ENCODE results near the gene SPECC1L. TPM values are rescaled to one million over a fixed set of nuclear protein-coding genes. Genes with fewer than 3 reads are reported as not detected.
"Not testable (repeated sequence)": the region's sequence is repeated elsewhere in the genome, so short reads cannot be mapped to it uniquely, and the experiment has no call there.

The SPECC1L gene
- total RNA-seq, 2 donors from 2014 or later, result 70.0 to 114 TPM

DNA sequence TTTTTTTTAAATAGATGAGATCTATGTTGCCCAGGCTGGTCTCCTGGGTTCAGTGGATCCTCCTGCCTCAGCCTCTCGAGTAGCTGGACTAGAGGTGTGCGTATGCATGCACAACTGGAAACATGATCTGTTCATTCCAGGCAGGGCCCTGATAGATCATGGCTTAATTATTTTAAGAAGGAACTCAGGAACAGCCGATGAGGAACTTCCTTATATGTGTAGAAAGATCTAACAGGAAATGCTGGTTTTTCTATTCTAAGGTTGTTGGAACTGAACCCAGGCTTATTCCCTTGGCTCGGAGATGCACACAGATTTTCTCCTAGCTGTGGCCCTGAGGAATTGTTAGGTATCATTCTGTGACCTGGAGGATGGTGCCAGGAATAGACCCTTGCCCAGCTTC is 32.4 kb downstream of the SPECC1L start:
- Mint-ChIP-seq H3K27me3 (no peaks in the 10 kb centered on the region), H3K9me3 (no peaks in the 10 kb centered on the region), H3K4me3 (no peak overlapping the region), H3K4me1 (ENCODE audit: low read depth in 2 of 2) (peaks cover 48 to 49% of the 10 kb centered on the region in 2 donors), H3K36me3 (peaks cover 13% of the 10 kb centered on the region), H3K27ac (no peak overlapping the region)
- DNase-seq (ENCODE audit: low spot score) (no peak), ATAC-seq (no peak)

DNA sequence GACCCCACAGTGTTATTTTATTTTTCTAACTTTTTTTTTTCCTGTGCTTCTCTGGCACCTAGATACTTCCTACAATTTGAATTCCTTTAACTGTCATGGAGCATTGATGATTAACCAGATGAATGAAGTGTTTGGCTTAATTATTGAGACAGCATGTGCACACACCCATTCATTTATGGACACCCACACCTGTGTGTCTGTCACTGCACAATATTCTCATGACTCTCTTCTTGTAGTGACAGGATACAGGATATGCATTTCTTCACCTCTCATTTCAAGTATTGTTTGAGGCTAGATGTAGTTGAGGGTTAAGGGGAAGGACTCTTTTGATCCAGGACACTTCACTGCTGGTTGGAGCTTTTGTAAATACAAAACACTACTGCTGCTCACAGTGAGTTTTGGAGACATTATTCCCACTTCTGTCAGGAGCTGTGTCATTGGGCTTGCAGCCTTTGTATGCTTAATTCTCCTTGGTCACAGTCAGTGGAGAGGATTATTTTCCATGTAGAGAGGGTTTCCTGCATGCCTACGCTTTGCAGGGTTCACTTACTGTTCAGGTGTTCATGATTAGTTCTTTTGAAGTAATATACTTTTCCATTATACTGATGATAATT is 33.5 kb downstream of the SPECC1L start:
- peak in 1 of 2 donors; percentile 53 for ATAC-seq
- Mint-ChIP-seq H3K27me3 (no peaks in the 10 kb centered on the region), H3K4me3 (no peak overlapping the region), H3K4me1 (ENCODE audit: low read depth in 2 of 2) (peaks cover 41 to 44% of the 10 kb centered on the region in 2 donors), H3K36me3 (peaks cover 13% of the 10 kb centered on the region), H3K27ac (no peak overlapping the region), H3K9me3 (no peaks in the 10 kb centered on the region)
- DNase-seq (ENCODE audit: low spot score), result no peak

- H3K4me1 Mint-ChIP-seq (ENCODE audit: low read depth in 2 of 2), result peaks cover 37 to 40% of the 10 kb centered on the region in 2 donors
- ATAC-seq (peak; percentile 48 to 52), DNase-seq (ENCODE audit: low spot score) (no peak)
- no peaks in the 10 kb centered on the region for H3K9me3 Mint-ChIP-seq
- H3K27me3 Mint-ChIP-seq, result no peaks in the 10 kb centered on the region
- peak overlapping the region; percentile 14 to 39 for H3K27ac Mint-ChIP-seq
- peak overlapping the region; percentile 5 for H3K4me3 Mint-ChIP-seq
- peaks cover 13% of the 10 kb centered on the region for H3K36me3 Mint-ChIP-seq
Measured at GRCh38 chr22:24305260-24305692, 34.6 kb downstream of the SPECC1L start.

- peaks cover 15 to 18% of the 10 kb centered on the region in 2 donors for H3K4me1 Mint-ChIP-seq (ENCODE audit: low read depth in 2 of 2)
- no peaks in the 10 kb centered on the region for H3K9me3 Mint-ChIP-seq
- ATAC-seq (no peak), DNase-seq (ENCODE audit: low spot score) (no peak)
- H3K27me3 Mint-ChIP-seq, result no peaks in the 10 kb centered on the region
- H3K4me3 Mint-ChIP-seq, result no peak overlapping the region
- no peak overlapping the region for H3K27ac Mint-ChIP-seq
- H3K36me3 Mint-ChIP-seq, result peaks cover 17% of the 10 kb centered on the region
Measured at GRCh38 chr22:24310969-24311368, 40.3 kb downstream of the SPECC1L start.

- no peak for ATAC-seq
- no peak for DNase-seq (ENCODE audit: low spot score)
- H3K27ac Mint-ChIP-seq, result no peak overlapping the region
- peaks cover 11% of the 10 kb centered on the region for H3K36me3 Mint-ChIP-seq
- no peaks in the 10 kb centered on the region for H3K27me3 Mint-ChIP-seq
- no peaks in the 10 kb centered on the region for H3K9me3 Mint-ChIP-seq
- peaks cover 10 to 12% of the 10 kb centered on the region in 2 donors for H3K4me1 Mint-ChIP-seq (ENCODE audit: low read depth in 2 of 2)
- no peak overlapping the region for H3K4me3 Mint-ChIP-seq
Measured at GRCh38 chr22:24315367-24315966, 44.8 kb downstream of the SPECC1L start.

DNA sequence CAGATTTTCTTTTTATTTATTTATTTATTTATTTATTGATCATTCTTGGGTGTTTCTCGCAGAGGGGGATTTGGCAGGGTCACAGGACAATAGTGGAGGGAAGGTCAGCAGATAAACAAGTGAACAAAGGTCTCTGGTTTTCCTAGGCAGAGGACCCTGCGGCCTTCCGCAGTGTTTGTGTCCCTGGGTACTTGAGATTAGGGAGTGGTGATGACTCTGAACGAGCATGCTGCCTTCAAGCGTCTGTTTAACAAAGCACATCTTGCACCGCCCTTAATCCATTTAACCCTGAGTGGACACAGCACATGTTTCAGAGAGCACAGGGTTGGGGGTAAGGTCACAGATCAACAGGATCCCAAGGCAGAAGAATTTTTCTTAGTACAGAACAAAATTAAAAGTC is 45.6 kb downstream of the SPECC1L start:
- H3K4me1 Mint-ChIP-seq (ENCODE audit: low read depth in 2 of 2); DNase-seq (ENCODE audit: low spot score); H3K27me3 Mint-ChIP-seq; H3K4me3 Mint-ChIP-seq; H3K9me3 Mint-ChIP-seq; H3K27ac Mint-ChIP-seq; ATAC-seq: not testable (repeated sequence)
- H3K36me3 Mint-ChIP-seq, result peaks cover 12% of the 10 kb centered on the region

GRCh38 chr22:24317511-24317910 is 46.9 kb downstream of the SPECC1L start:
- not testable (repeated sequence) for H3K9me3 Mint-ChIP-seq; H3K4me1 Mint-ChIP-seq (ENCODE audit: low read depth in 2 of 2); DNase-seq (ENCODE audit: low spot score); H3K27me3 Mint-ChIP-seq; H3K27ac Mint-ChIP-seq; H3K4me3 Mint-ChIP-seq; ATAC-seq
- H3K36me3 Mint-ChIP-seq, result peaks cover 19% of the 10 kb centered on the region

GRCh38 chr22:24319451-24319850 is 48.8 kb downstream of the SPECC1L start:
- DNase-seq (ENCODE audit: low spot score), result no peak
- Mint-ChIP-seq H3K9me3 (no peaks in the 10 kb centered on the region), H3K36me3 (peaks cover 19% of the 10 kb centered on the region), H3K27me3 (no peaks in the 10 kb centered on the region), H3K4me3 (no peak overlapping the region), H3K27ac (no peak overlapping the region), H3K4me1 (ENCODE audit: low read depth in 2 of 2) (peaks cover 8 to 10% of the 10 kb centered on the region in 2 donors)
- ATAC-seq, result no peak

GRCh38 chr22:24321999-24322398 is 51.4 kb downstream of the SPECC1L start:
- no peak overlapping the region for H3K4me3 Mint-ChIP-seq
- DNase-seq (ENCODE audit: low spot score), result no peak
- no peaks in the 10 kb centered on the region for H3K27me3 Mint-ChIP-seq
- H3K36me3 Mint-ChIP-seq, result peaks cover 8% of the 10 kb centered on the region
- H3K9me3 Mint-ChIP-seq, result no peaks in the 10 kb centered on the region
- peaks cover 13 to 14% of the 10 kb centered on the region in 2 donors for H3K4me1 Mint-ChIP-seq (ENCODE audit: low read depth in 2 of 2)
- H3K27ac Mint-ChIP-seq, result peak overlapping the region in 1 of 2 donors; percentile 35
- ATAC-seq, result no peak

- Mint-ChIP-seq H3K27me3 (no peaks in the 10 kb centered on the region), H3K27ac (no peak overlapping the region), H3K4me3 (no peak overlapping the region), H3K4me1 (ENCODE audit: low read depth in 2 of 2) (peaks cover 13 to 14% of the 10 kb centered on the region in 2 donors), H3K9me3 (no peaks in the 10 kb centered on the region), H3K36me3 (peaks cover 8% of the 10 kb centered on the region)
- DNase-seq (ENCODE audit: low spot score) (no peak), ATAC-seq (no peak)
Measured at GRCh38 chr22:24322522-24322921, 51.9 kb downstream of the SPECC1L start.

- H3K27ac Mint-ChIP-seq, result no peak overlapping the region
- DNase-seq (ENCODE audit: low spot score) (no peak), ATAC-seq (no peak)
- no peaks in the 10 kb centered on the region for H3K27me3 Mint-ChIP-seq
- peaks cover 8% of the 10 kb centered on the region for H3K36me3 Mint-ChIP-seq
- no peaks in the 10 kb centered on the region for H3K9me3 Mint-ChIP-seq
- peaks cover 13 to 18% of the 10 kb centered on the region in 2 donors for H3K4me1 Mint-ChIP-seq (ENCODE audit: low read depth in 2 of 2)
- no peak overlapping the region for H3K4me3 Mint-ChIP-seq
Measured at GRCh38 chr22:24323233-24323632, 52.6 kb downstream of the SPECC1L start.

- Mint-ChIP-seq H3K4me3 (no peak overlapping the region), H3K36me3 (peaks cover 8% of the 10 kb centered on the region), H3K9me3 (no peaks in the 10 kb centered on the region), H3K4me1 (ENCODE audit: low read depth in 2 of 2) (peaks cover 13 to 18% of the 10 kb centered on the region in 2 donors), H3K27ac (no peak overlapping the region), H3K27me3 (no peaks in the 10 kb centered on the region)
- no peak for DNase-seq (ENCODE audit: low spot score)
- no peak for ATAC-seq
Measured at GRCh38 chr22:24323695-24324094, 53.1 kb downstream of the SPECC1L start.

- Mint-ChIP-seq H3K27ac (no peak overlapping the region), H3K9me3 (no peaks in the 10 kb centered on the region), H3K27me3 (no peaks in the 10 kb centered on the region), H3K4me1 (ENCODE audit: low read depth in 2 of 2) (peaks cover 13 to 15% of the 10 kb centered on the region in 2 donors), H3K36me3 (peaks cover 8% of the 10 kb centered on the region), H3K4me3 (no peak overlapping the region)
- ATAC-seq (no peak), DNase-seq (ENCODE audit: low spot score) (no peak)
Measured at GRCh38 chr22:24324137-24324536, 53.5 kb downstream of the SPECC1L start.

- no peaks in the 10 kb centered on the region for H3K9me3 Mint-ChIP-seq
- H3K4me3 Mint-ChIP-seq, result no peak overlapping the region
- no peak overlapping the region for H3K27ac Mint-ChIP-seq
- peak; percentile 72 to 79 for ATAC-seq
- DNase-seq (ENCODE audit: low spot score), result no peak
- H3K4me1 Mint-ChIP-seq (ENCODE audit: low read depth in 2 of 2), result peaks cover 13 to 15% of the 10 kb centered on the region in 2 donors
- no peaks in the 10 kb centered on the region for H3K27me3 Mint-ChIP-seq
- H3K36me3 Mint-ChIP-seq, result peaks cover 16% of the 10 kb centered on the region
Measured at GRCh38 chr22:24325105-24325757, 54.6 kb downstream of the SPECC1L start.

All from natural killer cell treated with Interleukin-12 subunit alpha and Interleukin-12 subunit beta and Interleukin-15 and Interleukin-18, amount 100 ng/mL, for 72 hours (primary cell).